HTR-8/SVneo (cell line): ENCODE measurements around the gene THRAP3.

ENCODE experiments used
- DNase-seq: peaks from one replicate; pipeline ENCODE4 v3.0.0; 2011; ENCODE audit warnings: low spot score, mixed read lengths; ENCODE audit not compliant: insufficient read length
- FAIRE-seq: peaks from 2 replicates; lab custom pipeline; 2011; peaks lifted over from hg19 to GRCh38; lab: Jason Lieb, UNC

THRAP3 gene

DNA sequence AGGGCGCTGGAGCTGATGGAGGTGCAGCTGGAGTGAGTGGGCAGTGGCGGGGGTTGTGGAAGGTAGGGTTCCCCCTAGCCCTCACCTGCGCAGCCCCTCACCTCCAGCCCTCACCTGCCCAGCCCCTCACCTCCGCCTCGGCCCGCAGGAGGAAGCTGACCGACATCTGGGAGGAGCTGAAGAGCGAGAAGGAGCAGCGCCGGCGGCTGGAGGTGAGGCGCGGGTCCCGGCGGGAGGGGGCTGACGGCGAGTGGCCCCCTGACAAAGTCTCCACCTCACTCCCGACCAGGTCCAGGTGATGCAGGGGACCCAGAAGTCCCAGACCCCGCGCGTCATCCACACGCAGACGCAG lies 96.5 kb downstream of the THRAP3 start:
- DNase-seq (no peak), FAIRE-seq (no peak)

- no peak for FAIRE-seq
- no peak for DNase-seq
Measured at GRCh38 chr1:36321119-36321951, 97.1 kb downstream of the THRAP3 start.

- DNase-seq, result no peak
- no peak for FAIRE-seq
Measured at GRCh38 chr1:36322041-36322785, 98.0 kb downstream of the THRAP3 start.

- FAIRE-seq, result no peak
- DNase-seq, result peak; percentile 31
Measured at GRCh38 chr1:36322786-36323635, 98.8 kb downstream of the THRAP3 start.

DNA sequence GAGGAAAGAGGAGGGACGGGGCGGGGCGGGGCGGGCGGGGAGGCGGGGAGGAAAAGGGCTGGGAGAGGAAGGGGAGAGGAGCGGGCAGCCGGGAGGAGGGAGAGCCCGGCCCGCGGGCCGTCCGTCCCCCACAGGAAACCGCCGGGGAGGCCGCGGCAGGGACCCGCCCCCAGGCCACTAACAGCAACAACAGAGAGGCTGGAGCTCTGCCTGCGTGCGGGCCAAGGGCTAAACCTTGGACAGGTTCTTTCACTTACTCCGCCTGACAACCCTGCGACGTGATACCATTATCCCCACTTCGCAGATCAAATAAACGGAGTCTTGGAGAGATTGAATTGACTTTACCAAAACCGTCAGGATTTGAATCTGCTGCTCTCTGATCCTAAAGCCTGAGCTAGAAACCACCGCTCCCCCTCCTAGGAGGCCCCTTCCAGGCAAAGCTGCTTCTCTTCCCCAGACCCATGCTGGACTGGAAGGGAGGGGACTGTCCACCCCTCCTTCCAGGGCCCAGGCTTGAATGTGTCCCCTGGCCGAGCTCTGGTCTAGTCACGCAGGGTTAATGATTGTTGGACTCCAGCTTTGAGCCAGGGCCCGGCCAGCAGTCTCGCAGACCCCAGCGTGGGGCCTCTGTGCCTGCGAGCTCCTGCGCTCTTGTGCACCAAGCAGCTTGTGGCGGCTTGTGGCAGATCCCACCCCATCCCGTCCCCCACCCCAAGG lies 99.6 kb downstream of the THRAP3 start, which contains the start of gene EVA1B:
EVA1B (minus strand) TSS at position 10 of the 717 bp plus-strand sequence. CDS start 608 bp downstream, outside the sequence.
- DNase-seq (peak; percentile 77), FAIRE-seq (no peak)

- DNase-seq (no peak), FAIRE-seq (no peak)
Measured at GRCh38 chr1:36324353-36324703, 100.1 kb downstream of the THRAP3 start.

DNA sequence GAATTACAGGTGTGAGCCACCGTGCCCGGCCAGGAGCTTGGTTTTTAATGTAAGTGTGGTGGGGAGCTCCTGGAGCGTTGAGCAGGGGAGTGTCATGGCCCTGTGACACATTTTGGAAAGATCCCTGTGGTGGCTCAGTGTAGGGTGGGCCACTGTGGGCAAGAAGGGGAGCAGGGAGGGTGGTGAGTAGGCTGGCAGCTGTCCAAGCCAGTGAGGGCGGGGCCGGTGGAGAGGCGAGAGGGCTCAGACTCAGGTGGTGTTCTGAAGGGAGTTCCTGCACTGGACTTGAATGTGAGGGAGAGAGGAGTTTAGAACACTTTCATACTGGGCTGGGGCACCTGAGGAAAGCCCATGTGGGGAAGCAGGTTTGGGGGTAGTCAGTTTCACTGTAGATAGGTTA lies 102.3 kb downstream of the THRAP3 start:
- DNase-seq (no peak), FAIRE-seq (no peak)

DNA sequence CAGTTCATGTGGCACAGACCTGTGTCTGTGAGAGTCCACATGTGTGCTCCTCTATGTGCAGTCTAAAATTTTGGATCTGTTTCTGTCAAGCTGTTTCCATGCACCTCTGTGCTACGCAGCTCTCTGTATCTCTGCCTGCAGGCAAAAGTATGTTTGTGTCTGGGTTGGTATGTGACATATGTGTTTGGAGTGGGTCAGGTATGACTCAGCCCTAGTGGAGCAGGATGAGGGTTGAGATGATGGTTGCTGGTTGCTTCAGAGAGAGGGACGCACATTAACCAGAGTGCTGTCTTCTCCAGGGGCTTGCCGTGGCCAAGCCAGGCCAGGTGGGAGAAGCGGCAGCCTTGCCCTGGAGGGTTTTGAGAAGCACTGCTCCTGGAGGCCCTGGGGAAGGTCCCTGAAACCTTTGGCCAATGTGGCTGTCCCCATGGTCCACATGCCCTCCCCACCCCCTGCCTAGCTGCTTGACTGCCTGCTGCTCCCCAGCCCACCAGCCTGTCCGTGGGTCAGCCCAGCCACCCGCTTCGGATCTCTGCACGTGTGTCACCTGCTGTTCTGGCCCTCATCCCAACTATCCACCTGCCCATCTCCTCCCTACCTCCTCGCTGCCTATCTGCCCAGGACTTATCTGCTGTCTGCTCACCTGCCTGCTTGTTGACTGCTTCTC lies 103.3 kb downstream of the THRAP3 start:
- DNase-seq (no peak), FAIRE-seq (peak; percentile 33)

GRCh38 chr1:36328088-36328480 lies 103.8 kb downstream of the THRAP3 start:
- FAIRE-seq (no peak), DNase-seq (no peak)

GRCh38 chr1:36328713-36329112 lies 104.5 kb downstream of the THRAP3 start:
- FAIRE-seq, result no peak
- no peak for DNase-seq

DNA sequence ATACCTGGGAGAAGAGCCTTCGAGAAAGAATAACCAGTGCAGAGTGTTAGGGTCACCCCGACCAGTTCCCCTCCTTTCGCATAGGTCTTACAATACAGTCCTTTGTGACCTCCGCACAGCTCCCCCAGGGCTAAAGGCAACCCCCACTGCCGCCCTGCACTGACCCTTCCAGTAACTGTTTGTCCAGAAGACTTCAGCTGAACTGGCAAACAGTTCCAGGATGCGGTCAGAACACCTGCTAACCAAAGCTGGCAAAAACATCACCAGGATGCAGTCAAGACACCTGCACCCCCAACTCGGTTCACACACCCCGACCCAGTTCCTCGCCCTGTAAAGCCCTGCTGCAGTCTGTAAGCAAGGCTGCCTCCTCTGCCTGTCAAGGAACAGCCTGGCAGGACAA lies 105.6 kb downstream of the THRAP3 start:
- no peak for FAIRE-seq

GRCh38 chr1:36330940-36331339 lies 106.7 kb downstream of the THRAP3 start:
- no peak for FAIRE-seq
- DNase-seq, result no peak

More for the DNA sequence above, 105.6 kb downstream of the THRAP3 start:
- DNase-seq, result no peak

DNA sequence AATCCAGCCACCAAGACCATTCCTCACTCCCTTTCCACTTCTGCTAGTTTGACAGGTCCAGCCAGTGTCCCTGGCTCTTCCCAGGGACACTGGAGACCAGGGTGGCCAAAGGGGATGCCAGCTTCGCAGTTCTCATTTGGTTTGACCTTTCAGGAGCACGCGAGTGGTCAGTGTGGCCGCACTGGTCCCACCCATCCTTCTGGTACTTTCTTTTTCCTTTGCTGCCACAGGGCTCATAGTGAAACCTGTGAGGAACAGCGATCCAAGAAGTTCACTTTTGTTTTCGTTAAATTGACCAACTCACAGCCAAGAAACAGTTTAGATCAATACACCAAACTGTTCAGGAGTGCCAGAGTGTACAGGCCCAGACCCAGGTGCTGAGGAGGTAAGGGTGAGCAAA lies 113.6 kb downstream of the THRAP3 start:
- no peak for FAIRE-seq
- DNase-seq, result no peak

DNA sequence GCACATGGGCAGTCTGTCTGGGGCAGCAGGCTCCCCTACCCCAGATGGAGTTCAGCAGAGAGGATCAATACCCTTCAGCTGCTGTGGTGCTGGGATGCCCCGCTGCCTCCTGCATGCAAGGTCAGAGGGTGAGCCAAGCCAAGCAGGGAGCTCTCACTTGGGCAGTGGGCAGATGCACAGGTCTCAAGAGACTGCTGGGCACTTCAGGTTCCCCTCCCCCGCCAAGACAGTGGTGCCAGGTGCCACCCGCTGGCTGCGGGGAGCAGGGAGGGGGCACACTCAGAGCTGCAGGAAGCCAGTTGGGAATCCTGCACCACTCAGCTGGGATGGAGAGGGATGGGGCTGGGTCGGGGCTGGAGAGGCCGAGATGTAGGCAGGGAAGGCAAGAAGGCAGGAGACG lies 115.0 kb downstream of the THRAP3 start:
- DNase-seq, result no peak

DNA sequence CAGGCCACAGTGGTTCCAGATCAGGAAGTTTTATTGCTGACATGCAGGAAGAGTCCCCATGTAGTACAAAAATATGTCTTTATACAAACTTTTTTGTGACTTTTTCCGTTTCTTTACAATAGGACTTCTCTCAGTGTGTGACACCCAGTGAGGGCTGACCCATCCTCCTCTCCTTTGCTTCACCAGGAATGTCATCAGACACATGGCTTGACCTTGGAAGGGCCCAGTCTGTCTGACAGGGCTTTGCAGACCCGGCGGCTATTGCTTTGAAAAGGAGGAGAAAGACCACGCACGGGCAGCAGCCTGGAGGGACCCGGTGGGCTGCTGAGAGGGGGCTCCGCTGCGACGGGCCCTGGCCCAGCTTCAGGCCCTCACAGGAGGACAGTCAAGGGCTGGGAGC lies 115.4 kb downstream of the THRAP3 start:
- no peak for DNase-seq
- FAIRE-seq, result no peak

More for the DNA sequence above, 115.0 kb downstream of the THRAP3 start:
- no peak for FAIRE-seq

DNA sequence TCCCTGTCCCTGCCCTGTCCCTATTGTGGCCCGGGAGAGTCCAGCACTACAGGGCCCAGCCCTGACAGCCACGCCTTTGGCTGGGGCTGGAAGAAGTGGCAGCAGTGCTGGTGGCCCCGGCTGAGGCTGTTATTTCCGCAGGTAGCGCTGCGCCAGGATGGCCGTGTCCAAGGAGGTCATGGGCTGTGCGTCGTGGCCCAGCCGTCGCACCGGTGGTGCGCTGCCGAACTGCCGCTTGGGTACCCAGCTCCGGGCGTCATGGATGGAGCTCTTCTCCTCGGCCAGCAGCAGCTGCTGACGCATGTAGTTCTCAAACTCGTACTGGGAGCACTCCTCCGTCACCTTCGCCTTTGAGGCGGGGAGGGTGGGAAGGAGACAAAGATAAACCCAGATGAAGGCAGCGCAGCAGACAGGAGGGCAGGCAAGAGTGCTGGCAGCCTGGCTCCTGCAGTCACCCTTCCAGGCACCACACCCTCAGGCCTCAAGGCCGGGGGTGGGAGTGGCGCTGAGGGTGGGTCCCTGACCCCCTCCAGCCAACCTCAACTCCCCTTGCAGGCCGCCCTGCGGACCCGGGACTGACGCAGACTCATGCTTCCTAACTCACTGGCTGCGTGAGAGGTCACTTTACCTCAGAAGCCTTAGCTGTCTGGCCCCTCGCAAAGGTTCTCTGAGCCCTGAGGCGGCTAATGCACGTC lies 117.5 kb downstream of the THRAP3 start:
- no peak for FAIRE-seq
- DNase-seq, result no peak

- peak; percentile 67 for FAIRE-seq
- peak; percentile 68 for DNase-seq
Measured at GRCh38 chr1:36342426-36343185, 118.4 kb downstream of the THRAP3 start.
